Peyer's patch (tissue), 4 donors: Measurements from ENCODE around the gene ZNF407.

Experiments
- POLR2A ChIP-seq, 2 donors: fragments of 450-650 bp; IDR thresholded peaks; one replicate each; pipeline ENCODE4 v1.5.1; 2017; ENCODE audit warnings: antibody characterized with exemption in 2 of 2, mild to moderate bottlenecking in 2 of 2, moderate library complexity in 2 of 2
- TF ChIP-seq, protein P1 (sequence below), 6 experiments: fragments of 450-650 bp in 4 of 6; fragments of 200-600 bp in 2 of 6; sonication (generic) in 1 of 6; IDR thresholded peaks; one replicate each; pipeline ENCODE4 v1.5.1; 2017 to 2019; ENCODE audit warnings: antibody characterized with exemption in 6 of 6, mild to moderate bottlenecking in 3 of 6, moderate library complexity in 1 of 6

DNA sequence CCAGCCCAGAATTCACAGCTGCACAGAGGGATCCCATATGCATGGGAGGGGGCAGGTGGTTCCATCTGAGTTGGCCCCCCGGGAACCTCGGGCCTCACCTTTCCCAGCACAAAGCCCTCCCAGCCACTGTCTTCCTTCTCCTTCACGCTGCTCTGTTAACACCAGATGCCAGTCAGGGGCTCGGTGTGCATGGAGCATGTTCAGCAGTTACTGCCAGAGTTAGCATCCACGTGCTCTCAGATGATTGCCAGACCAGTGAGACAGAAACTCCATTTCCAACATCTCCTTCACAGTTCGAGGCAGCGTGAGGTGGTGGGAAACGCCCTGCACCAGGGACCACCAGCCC, 510.2 kb downstream of the ZNF407 start:
- TF ChIP-seq, protein P1, sequence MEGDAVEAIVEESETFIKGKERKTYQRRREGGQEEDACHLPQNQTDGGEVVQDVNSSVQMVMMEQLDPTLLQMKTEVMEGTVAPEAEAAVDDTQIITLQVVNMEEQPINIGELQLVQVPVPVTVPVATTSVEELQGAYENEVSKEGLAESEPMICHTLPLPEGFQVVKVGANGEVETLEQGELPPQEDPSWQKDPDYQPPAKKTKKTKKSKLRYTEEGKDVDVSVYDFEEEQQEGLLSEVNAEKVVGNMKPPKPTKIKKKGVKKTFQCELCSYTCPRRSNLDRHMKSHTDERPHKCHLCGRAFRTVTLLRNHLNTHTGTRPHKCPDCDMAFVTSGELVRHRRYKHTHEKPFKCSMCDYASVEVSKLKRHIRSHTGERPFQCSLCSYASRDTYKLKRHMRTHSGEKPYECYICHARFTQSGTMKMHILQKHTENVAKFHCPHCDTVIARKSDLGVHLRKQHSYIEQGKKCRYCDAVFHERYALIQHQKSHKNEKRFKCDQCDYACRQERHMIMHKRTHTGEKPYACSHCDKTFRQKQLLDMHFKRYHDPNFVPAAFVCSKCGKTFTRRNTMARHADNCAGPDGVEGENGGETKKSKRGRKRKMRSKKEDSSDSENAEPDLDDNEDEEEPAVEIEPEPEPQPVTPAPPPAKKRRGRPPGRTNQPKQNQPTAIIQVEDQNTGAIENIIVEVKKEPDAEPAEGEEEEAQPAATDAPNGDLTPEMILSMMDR (IDR thresholded peaks at IDR 0.05) = no peak
- TF ChIP-seq POLR2A (IDR thresholded peaks at IDR 0.05) = no peak
